Stimulated activated CD4-positive, alpha-beta T cell treated with anti-CD3 and anti-CD28 coated beads, Interleukin-2, amount 100 ng/mL, for 24 hours (primary cell): ENCODE data around the gene CYP4A11.
"Not testable (repeated sequence)": the region's sequence is repeated elsewhere in the genome, so short reads cannot be mapped to it uniquely, and the experiment has no call there.

ENCODE experiments used
- DNase-seq, 2 donors: peaks; one replicate each; pipeline ENCODE4 v3.0.0-alpha.2; 2020

CYP4A11 gene, protein sequence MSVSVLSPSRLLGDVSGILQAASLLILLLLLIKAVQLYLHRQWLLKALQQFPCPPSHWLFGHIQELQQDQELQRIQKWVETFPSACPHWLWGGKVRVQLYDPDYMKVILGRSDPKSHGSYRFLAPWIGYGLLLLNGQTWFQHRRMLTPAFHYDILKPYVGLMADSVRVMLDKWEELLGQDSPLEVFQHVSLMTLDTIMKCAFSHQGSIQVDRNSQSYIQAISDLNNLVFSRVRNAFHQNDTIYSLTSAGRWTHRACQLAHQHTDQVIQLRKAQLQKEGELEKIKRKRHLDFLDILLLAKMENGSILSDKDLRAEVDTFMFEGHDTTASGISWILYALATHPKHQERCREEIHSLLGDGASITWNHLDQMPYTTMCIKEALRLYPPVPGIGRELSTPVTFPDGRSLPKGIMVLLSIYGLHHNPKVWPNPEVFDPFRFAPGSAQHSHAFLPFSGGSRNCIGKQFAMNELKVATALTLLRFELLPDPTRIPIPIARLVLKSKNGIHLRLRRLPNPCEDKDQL

DNA sequence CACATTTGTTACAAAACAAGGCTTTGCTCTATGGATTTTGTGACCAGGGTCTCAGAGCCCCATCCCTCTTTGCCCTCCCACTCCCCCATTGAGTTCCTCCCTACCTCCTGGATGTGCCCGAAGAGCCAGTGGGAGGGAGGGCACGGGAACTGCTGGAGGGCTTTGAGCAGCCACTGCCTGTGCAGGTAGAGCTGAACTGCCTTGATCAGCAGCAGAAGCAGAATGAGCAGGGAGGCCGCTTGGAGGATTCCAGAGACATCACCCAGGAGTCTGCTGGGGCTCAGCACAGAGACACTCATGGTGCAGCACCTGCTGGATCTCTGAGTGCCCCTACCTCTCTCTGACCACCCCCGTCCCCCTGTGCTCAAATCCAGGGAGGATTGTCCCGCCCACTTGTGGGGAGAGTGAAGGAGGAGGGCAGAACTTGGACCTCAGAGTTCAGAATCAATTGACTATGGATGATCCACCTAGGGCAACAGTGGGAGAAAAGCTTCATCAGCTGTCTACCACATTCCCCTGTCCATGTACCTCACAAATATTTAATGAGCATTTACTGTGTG lies at the start of gene CYP4A11:
Gene CYP4A11, minus strand, starts transcription at position 342 of the 560 bp plus-strand sequence. Its CDS starts 43 bp downstream, at position 299.
- no peak for DNase-seq

DNA sequence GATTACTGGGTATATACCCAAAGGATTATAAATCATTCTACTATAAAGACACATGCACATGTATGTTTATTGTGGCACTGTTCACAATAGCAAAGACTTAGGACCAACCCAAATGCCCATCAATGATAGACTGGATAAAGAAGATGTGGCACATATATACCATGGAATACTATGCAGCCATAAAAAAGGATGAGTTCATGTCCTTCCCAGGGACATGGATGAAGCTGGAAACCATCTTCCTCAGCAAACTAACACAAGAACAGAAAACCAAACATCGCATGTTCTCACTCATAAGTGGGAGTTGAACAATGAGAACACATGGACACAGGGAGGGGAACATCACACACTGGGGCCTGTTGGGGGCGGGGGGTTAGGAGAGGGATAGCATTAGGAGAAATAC lies 49.3 kb upstream of the CYP4A11 start:
- not testable (repeated sequence) for DNase-seq

DNA sequence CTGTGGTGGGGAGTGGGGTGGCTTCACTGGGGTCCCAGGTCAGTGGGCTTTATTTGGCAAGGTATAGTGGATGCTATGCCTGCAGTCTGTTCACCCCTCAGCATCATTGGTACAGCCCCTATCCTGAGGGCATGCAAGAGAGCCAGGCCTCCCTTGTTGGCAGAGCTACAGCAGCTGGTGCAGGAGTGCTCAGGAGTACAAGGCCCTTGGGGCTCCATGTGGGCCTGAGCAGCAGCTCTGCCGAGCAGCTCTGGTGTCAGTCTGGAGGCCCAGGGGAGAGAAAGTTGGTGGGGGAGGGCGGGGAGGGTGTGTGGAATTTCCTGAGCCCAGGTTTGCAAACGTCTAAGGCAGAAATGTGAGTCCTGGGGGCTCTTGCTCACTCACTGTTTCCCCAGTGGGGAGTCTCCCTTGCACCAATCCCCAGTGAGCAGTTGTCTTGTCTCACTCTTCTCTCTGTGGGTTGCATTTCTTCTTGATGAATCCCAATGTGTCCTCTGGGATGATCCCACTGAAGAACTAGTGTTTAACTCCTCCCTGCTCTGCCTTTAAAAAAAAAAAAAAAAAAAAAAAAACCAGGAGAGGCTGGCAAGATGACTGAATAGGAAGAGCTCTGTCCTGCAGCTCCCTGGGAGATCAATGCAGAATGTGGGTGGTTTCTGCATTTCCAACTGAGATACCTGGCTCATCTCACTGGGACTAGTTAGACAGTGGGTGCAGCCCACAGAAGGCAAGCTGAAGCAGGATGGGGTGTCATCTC lies 42.7 kb upstream of the CYP4A11 start:
- DNase-seq = no peak

DNA sequence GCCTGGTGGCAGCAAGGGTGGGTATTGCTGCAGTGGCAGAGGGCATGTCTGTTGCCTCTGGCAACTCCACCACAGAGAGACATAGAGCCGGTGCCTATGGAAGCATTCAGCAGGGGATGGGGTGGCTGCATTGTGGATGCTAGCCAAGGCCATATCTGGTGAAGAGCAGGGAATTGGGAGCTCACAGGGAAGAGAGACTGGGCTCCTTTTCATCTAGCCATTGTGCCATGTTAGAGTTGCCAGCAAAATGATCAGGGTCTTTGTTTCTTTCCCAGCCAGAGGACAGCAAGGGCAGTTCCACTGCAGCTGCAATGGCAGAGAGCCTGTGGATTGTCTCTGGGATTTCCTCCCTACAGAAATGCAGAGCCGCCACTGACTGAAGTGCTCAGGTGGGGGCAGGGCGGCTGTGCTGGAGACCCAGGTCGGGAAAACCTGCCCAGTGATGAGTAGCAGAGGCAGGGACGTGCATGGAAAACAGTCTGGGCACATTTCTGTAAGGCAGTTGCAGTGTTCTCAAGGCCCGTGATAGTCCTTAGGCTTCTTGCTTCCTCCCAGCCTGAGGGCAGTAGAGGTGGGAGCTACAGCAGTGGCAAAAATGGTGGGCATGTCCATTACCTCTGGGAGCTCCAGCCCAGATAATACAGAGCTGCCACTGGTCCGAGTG lies 42.0 kb upstream of the CYP4A11 start:
- DNase-seq = no peak

DNA sequence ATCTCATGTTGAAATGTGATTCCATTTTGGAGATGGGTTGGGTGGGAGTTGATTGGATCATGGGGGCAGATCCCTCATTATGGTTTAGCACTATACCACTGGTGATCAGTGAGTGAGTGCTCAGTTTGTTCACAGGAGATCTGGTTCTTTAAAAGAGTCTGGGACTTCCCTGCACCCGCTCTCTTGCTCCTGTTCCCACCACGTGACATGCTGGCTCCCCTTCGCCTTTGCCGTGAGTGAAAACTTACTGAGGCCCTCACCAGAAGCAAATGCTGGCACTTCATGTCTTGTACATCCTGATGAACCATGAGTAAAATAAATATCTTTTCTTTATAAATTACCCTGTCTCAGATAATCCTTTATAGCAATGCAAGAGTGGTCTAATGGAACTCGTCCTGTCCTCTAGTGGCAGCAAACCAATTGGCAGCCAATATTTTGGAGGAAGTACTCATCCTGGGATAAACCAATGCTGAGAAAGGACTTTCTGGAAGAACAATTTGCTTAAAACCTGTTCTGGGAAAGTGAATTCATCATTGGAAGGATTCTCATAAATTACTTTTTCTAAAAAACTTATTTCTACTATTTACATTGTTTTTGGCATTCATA lies 27.8 kb upstream of the CYP4A11 start:
- no peak for DNase-seq

DNA sequence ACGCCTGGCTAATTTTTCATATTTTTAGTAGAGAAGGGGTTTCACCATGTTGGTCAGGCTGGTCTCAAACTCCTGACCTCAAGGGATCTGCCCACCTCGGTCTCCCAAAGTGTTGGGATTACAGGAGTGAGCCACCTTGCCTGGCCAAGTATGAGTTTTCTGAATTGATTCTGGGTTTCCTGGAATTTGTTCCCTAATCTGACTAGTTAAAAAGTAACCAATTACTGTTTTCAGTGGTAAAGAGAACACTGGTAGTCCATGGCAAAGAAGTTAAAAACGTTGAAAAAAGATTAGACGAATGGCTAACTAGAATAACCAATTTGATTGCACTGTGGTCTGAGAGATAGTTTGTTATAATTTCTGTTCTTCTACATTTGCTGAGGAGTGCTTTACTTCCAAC lies 21.0 kb upstream of the CYP4A11 start:
- not testable (repeated sequence) for DNase-seq

DNA sequence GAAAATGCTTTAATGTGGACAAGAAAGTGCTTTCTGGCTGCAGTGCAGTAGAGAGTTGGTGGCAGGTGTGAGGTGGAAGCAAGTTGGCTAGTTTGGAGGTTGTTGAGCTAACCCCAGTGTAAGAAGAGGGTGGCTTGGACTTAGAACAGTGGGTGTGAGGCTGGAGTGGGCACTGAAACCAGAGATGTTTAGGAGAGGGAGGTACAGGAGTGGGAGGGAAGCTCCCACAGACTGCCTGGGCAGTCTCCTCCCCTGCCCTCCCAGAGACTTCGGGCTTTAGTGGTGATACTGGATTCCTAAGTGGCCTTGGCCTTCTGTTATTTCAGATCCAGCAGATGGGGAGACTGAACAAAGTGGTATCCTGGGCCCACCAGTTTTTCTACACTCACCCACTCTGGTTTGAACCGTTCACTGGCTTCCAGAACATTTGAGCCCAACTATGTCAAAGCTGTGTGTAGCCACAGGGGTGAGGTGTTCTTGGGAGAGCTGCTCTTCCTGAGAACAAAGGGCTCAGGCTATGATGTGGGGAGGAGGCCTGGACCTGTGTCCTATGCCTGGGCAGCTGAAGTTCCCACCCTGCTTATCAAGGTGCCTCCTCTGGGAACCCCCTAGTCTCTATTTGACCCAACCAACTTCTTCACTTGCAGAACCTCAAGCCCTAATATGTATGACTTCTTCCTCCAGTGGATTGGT lies 19.9 kb upstream of the CYP4A11 start:
- DNase-seq = no peak

DNA sequence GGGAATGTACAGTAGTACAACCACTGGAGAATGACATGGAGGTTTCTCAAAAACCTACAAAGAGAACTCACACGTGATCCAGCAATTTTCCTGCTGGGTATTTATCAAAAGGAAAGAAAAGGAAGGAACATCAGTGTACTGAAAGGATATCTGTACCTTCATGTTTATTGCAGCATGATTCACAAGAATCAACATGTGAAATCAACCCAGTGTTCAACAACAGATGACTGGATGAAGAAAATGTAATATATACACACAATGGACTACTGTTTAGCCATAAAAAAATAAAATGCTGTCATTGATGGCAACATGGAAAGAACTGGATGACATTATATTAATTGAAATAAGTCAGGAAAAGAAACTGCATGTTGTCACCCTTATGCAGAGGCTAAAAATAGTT lies 19.0 kb upstream of the CYP4A11 start:
- DNase-seq = no peak

DNA sequence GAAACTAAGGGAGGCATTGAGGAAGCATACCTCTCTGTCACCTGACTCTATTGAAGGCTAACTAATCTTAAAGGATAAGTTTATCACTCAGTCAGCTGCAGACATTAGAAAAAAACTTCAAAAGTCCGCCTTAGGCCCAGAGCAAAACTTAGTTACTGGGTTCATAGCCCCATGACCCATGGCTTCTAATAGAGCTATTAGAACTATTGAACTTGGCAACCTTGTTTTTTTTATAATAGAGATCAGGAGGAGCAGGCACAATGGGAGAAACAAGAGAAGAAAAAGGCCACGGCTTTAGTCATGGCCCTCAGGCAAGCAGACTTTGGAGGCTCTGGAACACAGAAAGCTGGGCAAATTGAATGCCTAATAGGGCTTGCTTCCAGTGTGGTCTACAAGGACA lies 13.8 kb upstream of the CYP4A11 start:
- DNase-seq = not testable (repeated sequence)

DNA sequence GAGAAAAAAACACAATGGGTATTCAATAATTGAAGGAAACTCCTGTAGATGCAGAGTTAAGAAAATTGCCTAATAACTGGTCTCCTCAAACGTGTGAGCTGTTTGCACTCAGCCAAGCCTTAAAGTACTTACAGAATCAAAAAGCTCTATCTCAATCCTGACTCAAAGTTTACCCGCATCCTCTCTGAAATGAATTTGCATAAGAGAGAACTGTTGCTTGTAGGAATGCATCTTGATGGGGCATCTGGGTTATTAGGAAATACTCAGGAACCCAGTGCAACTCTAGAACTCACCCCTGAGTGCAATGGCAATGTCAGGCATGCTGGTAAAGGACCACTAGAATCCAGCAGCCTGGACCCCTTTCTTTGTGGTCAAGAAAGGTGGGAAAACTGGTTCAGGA lies 12.6 kb upstream of the CYP4A11 start:
- not testable (repeated sequence) for DNase-seq

DNA sequence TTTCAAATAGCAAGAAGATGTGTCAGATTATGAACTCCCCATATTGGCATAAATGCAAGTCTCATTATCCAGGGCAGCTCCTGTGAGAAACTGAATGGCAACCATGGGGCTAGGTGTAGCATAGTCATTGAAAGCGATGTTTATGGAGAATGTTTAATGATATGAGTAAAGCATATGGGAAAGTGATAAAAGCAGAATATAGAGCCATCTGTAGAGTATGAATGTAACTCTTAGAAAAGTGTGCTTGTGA lies 8.1 kb upstream of the CYP4A11 start:
- DNase-seq = not testable (repeated sequence)

DNA sequence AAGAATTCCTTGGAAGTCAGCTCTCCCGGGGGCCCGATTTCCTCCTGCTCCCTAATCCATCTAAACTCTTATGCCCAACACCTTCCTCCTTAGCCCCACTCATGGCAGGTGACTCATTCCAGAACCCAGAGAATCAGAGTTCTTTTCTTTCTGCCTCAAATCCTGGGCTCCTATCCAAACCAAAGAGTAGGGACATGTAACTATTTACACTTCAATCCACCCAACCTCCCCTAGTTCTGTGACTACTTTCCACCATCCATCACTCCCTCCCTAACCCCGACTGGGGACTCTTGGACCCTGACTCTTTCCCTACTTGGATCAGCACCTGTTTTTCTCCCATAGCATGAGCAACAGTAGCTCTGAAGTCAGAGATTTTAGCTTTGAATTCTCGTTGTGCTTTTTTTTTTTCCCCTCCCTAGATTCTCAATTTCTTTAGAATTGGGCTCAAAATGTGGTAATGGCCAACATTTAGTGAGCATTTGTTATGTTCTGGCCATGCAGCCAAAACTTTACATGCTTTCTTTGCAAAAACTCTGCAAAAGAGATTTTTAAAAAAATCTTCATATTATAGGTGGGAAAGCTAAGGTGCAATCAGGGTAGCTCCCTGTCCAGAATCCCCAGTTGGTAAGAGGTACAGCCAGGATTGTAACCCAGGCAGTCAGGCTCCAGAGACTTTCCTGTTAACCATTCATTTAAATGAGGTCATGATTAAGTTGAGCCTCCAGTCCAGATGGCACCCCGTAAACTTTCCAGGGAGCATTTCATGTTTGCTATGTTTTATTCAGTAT lies 7.5 kb upstream of the CYP4A11 start:
- DNase-seq = no peak

DNA sequence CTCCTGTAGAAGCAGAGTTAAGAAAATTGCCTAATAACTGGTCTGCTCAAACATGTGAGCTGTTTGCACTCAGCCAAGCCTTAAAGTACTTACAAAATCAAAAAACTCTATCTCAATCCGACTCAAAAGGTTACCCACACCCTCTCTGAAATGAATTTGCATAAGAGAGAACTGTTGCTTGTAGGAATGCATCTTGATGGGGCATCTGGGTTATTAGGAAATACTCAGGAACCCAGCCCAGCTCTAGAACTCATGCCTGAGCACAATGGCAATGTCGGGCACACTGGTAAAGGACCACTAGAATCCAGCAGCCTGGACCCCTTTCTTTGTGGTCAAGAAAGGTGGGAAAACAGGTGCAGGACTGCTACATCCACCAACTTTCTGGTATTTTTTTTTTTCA lies 6.4 kb upstream of the CYP4A11 start:
- not testable (repeated sequence) for DNase-seq

DNA sequence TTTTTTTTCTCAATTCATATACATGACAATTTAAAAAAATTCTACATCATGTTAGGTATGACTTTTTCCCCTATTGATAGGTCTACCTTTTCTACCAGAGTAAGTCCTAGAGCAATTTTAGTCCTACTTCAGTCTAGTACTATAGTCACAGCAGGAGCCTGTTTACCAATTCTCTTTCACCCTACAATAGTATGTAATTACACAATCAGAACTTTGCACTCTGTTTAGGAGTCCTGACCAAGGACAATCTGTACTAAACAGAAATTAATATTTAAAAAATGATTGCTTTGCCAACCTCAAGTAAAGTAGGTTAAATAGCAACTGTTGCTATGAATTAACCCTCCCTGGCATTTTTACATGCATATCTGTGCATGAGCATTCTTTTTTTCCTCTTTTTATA lies 810 bp upstream of the CYP4A11 start:
- DNase-seq = no peak

DNA sequence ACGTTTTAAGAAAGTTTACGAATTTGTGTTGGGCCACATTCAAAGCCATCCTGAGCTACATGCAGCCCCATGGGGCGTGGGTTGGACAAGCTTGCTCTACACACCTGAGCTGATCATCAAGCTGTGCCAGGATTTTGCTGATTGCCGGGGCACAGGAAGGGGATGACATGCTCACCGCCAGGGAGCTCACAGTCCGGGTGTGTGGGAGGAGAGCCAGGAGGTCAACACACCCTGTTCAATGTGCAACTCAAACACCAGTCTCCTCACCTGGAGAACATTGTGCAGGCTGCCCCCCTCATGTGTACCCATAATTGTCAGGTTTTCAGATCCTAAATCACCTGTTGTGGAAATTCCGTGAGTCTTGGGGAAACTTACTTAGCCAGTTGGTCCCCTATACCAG lies 969 bp downstream of the CYP4A11 start:
- no peak for DNase-seq

DNA sequence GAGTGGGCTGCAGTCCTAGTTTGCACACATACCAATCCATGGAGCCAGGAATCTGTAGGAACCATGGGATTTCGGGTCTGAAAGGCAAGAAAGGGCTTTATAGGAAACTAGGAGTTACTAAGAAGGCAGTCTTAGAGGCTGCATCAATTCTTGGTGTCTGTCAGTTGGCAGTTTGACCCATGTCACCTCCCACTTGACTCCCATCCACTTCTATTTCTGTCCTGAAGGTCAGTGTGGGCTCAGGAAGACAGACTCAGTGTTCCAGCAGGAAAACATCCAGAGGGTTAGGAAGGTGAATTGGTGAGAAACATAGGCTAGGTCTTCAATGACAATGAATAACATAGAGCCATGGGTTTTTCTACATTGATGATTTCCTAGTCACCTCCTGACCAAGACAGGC lies 4.0 kb downstream of the CYP4A11 start:
- DNase-seq = no peak

DNA sequence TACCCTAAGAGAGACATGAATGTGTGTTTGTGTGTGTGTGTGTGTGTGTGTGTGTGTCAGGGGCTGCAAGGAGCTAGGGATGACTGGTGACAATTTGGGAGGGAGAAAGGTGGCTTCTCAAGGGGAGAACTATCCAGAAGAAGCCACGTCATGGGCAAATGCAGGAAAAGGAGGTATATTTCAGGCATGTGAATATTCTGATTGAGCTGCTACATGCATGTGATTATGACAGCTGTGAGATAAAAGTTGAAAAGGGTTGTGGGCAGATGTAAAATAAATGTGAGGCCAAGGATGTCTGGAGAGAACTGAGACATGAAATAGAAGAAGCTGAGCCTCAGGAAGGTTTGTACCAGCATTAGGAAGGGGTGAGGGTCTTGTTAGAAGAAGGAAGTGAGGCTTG lies 4.5 kb downstream of the CYP4A11 start:
- no peak for DNase-seq

DNA sequence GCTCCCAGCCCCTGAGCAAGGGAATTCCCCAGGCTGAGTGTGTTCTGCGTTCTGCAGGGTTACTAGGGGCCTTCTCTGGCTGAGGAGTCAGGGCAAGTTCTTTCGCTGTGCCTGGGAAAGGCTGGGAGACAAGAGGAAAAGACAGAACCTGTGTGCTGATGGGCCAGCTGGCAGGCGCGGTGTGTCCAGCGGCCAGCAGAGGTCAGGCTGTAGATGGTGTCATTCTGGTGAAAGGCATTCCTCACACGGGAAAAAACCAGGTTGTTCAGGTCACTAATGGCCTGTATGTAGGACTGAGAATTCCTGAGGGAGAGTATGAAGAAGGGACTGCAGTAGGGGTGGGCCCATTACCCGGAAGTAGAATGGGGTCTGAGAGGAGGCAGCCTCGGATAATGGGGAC lies 6.4 kb downstream of the CYP4A11 start:
- DNase-seq = not testable (repeated sequence)

DNA sequence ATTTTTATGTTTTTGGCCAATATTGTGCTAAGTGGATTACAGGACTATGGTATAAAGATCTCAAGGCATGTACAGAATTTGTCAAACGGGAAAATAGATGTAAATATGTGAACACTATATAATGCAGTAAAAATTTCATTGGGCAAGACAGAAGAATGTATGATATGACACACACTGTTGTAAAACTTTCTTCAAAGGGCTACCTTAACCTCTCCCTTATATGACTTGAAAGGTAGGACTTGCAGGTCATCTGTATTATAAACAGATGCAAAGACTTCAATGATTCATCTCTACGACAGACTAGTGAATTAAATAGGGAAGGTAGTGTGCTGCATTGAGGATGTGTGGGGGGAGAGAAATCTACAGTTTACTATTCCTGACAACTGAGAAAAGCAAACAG lies 9.3 kb downstream of the CYP4A11 start:
- DNase-seq = not testable (repeated sequence)

DNA sequence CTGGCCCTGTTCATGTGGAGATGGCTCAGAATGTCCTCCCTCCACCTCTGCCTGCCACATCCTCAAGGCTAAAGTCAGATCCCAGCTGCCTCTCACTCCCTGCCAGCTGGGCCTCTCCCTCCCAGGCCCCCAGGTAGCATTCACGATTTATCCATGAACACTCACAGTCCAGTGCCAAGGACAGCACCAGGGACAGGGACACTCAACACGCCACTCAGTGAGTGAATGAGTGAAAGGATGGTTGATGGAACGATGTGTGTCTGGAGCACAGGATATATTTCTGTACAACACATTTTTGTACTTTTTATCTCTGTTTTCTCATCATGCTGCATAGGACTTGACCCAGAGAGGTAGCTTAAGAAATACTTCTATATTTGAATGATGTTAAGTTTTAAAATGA lies 10.1 kb downstream of the CYP4A11 start:
- no peak for DNase-seq

DNA sequence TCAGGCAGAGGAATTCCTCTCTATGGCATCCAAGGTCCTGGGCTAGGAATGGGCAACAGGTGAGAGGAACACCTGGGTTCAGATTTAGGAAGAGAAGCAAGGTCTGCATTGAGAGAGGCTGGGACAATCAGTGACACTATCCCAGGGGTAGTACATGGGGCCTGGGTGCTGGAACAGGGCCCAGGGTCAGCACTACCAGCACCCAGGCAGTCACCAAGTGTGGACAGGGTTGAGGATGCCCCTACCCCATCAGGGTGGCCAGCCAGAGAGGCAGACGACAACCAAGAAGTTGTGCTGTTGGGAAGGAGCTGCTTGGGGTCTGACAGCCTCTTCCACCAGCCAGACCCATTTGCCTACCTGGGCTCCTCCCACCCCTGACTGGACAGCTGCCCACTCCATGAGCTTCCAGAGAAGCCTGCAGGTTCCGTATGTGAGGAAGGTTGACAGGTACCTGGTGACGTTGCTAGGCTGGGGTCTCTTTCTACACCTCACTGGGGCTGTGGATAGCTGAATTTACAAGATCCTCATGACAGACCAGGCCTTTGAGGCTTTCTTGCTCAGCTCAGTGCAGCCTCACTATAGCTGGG lies 13.9 kb downstream of the CYP4A11 start:
- DNase-seq = no peak
